Psoas muscle (tissue), 8 donors: ENCODE measurements around the gene PPM1H. TPM values are rescaled to one million over a fixed set of nuclear protein-coding genes. Genes with fewer than 3 reads are reported as not detected.

Source experiments
- ATAC-seq, 4 donors: fragments of 200-7000 bp; cut with Tn5 transposase; one replicate each; pipeline ENCODE4 v1.9.1; 2020; ENCODE audit warnings: moderate library complexity in 3 of 4, mild to moderate bottlenecking in 2 of 4
- DNase-seq, 2 donors: peaks; one replicate each; pipeline ENCODE4 v3.0.0-alpha.2; 2020
- H3K27ac ChIP-seq: fragments of 200-600 bp; one replicate; pipeline ENCODE4 v1.8.0; 2022
- H3K27me3 ChIP-seq, 3 donors: fragments of 200-600 bp in 1 of 3; one replicate each; pipeline versions ENCODE4 v1.6.1 to v1.8.0; 2013 to 2022; ENCODE audit warnings: low read length in 2 of 3, mild to moderate bottlenecking in 2 of 3, moderate library complexity in 1 of 3; ENCODE audit not compliant: insufficient read depth in 3 of 3
- H3K36me3 ChIP-seq, 2 donors: fragments of 200-600 bp in 1 of 2; one replicate each; pipeline versions ENCODE4 v1.6.1 to v1.8.0; 2013 to 2022; ENCODE audit warnings: low read depth in 1 of 2, mild to moderate bottlenecking in 1 of 2, moderate library complexity in 1 of 2; ENCODE audit not compliant: insufficient read depth in 1 of 2
- H3K4me1 ChIP-seq: fragments of 200-600 bp; one replicate; pipeline ENCODE4 v1.8.0; 2022
- H3K4me3 ChIP-seq: fragments of 200-600 bp; one replicate; pipeline ENCODE4 v1.8.0; 2022; ENCODE audit warnings: mild to moderate bottlenecking
- H3K9me3 ChIP-seq: fragments of 200-600 bp; one replicate; pipeline ENCODE4 v1.8.0; 2022
- WGBS, 3 donors: extraction: QIAGEN DNeasy Blood & Tissue Kit; methylation state at CpG; one replicate each; pipeline versions ENCODE4 v1.1.6 to v1.1.7; 2013; 5-methylcytosine and 5-hydroxymethylcytosine counted together
- intact Hi-C, 2 donors: fragments of 100-400 bp; cut with DNase I; formaldehyde crosslinking; loops; one replicate each; pipeline versions ENCODE4 v1.11.0 to v1.14.2; 2022
- polyA plus RNA-seq, 3 donors: library from polyadenylated mRNA; stranded (reverse); fragments of 200-250 nt; gene quantifications; one replicate each; pipeline ENCODE4 v1.2.3, GENCODE V29; 2013
- total RNA-seq, 4 donors: library from RNA; stranded (reverse); fragmentation: NEBNext Ultra II Directional in 2 of 4; extraction: Animal tissue kit (Norgen Biotek cat#: 25700) in 2 of 4; gene quantifications; one replicate each; pipeline versions ENCODE4 v1.2.1 to v1.2.4, GENCODE V29; 2021 to 2023
- TF ChIP-seq, protein P1 (sequence below): fragments of 200-600 bp; IDR thresholded peaks from one replicate; pipeline ENCODE4 v1.8.0; 2022; ENCODE audit warnings: antibody characterized with exemption
- donor health status: healthy with polysubstance abuse.
- donor health status: DM: no; HTN: no; CAD: no; lungs with moderate emphysema.
- donor health status: Bipolar disorder and iron deficiency.
- donor health status: healthy.
- donor health status: DM: yes; HTN: yes; CAD: no.
- donor health status: DM: no; HTN: no; CAD: no.
- donor health status: DM: no; HTN: no; CAD: no.
- donor health status: DM: yes; HTN: yes; CAD: no.

PPM1H gene
- total and polyA plus RNA-seq, 7 donors, result 0.65 to 4.3 (median 1.8) TPM

DNA sequence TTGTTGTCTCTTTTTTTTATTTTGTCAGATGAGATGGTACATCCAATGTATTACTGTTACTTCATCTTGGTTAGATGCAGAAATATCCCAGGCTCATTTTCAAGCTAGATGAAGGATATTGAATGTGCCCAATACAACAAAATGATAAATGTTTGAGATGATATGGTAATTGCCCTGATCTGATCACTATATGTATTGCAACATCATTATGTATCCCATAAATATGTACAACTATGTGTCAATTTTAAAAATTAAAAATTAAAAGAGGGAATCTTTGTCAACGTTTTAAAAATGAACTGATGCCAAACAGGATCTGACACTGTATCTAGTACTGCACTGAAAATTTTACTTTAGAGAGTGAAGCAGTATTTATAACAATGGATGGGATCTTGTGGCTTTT, 78.5 kb downstream of the PPM1H start:
- intact Hi-C loops, result no loop called here
- 51 to 62% (median 60%) methylated on average over 1 of the region's 1 CpG for WGBS, 3 donors

DNA sequence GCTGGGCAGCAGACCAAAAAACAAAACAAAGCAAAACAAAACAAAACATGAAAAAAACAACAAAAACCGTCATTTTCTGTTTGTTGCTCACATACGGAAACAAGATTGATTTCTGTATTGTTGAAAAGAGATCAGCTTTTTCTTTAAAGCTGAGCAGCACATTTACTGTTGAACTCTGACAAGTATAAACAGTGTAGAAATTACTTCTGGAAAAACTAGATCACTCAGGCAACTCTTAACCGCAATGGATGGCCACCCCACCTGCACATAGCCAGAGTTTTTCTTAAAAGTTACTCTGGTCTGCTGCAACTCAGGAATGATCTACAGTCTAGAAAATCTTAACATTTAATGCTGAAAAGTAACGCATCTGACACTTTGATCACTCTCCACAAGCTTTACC, 80.9 kb downstream of the PPM1H start:
- no peak for DNase-seq
- Histone ChIP-seq H3K27ac (no peak overlapping the region), H3K27me3 (no peaks in the 10 kb centered on the region), H3K4me3 (no peak overlapping the region), H3K9me3 (no peaks in the 10 kb centered on the region), H3K36me3 (no peaks in the 10 kb centered on the region), H3K4me1 (no peaks in the 10 kb centered on the region)
- TF ChIP-seq, protein P1, sequence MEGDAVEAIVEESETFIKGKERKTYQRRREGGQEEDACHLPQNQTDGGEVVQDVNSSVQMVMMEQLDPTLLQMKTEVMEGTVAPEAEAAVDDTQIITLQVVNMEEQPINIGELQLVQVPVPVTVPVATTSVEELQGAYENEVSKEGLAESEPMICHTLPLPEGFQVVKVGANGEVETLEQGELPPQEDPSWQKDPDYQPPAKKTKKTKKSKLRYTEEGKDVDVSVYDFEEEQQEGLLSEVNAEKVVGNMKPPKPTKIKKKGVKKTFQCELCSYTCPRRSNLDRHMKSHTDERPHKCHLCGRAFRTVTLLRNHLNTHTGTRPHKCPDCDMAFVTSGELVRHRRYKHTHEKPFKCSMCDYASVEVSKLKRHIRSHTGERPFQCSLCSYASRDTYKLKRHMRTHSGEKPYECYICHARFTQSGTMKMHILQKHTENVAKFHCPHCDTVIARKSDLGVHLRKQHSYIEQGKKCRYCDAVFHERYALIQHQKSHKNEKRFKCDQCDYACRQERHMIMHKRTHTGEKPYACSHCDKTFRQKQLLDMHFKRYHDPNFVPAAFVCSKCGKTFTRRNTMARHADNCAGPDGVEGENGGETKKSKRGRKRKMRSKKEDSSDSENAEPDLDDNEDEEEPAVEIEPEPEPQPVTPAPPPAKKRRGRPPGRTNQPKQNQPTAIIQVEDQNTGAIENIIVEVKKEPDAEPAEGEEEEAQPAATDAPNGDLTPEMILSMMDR, result no peak
- ATAC-seq, result no peak
- intact Hi-C loops, result no loop called here
- 66 to 73% (median 67%) methylated on average over 4 of the region's 4 CpGs for WGBS, 3 donors

More for the DNA sequence above, 78.5 kb downstream of the PPM1H start:
- Histone ChIP-seq H3K27me3 (no peaks in the 10 kb centered on the region), H3K4me3 (no peak overlapping the region), H3K4me1 (no peaks in the 10 kb centered on the region), H3K36me3 (no peaks in the 10 kb centered on the region), H3K9me3 (no peaks in the 10 kb centered on the region), H3K27ac (no peak overlapping the region)
- ATAC-seq (no peak), DNase-seq (no peak)
- TF ChIP-seq, protein P1, result no peak

DNA sequence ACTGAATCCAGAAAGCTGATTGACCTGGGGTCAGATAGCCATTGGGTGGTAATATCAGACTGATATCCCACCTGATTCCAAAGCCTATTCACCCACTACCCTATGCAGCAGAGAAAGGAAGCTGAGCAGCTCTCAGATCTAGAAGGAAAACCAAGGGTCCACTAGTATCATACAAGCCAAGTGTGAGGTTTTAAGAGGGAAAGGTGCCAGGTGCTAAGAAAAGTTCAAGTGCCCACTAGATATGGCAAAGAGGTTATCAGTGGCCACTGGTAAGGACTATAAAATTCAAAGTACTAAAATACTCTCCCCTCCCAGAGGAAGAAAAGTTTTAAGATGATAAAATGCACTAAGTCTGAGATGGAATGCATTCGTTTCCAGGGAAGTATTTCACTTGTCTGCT, 85.6 kb downstream of the PPM1H start:
- DNase-seq (no peak), ATAC-seq (no peak)
- H3K36me3 ChIP-seq, result no peaks in the 10 kb centered on the region
- H3K4me3 ChIP-seq, result no peak overlapping the region
- H3K4me1 ChIP-seq, result peaks cover 5% of the 10 kb centered on the region
- 38 to 52% (median 48%) methylated on average over 1 of the region's 1 CpG for WGBS, 3 donors
- TF ChIP-seq, protein P1, result no peak
- H3K27me3 ChIP-seq, result no peaks in the 10 kb centered on the region
- intact Hi-C loops, result loop anchor here in 1 of 2 donors (5.0 kb wide), 1 partner anchor 83 kb away; no protein-coding TSS in a partner anchor
- no peaks in the 10 kb centered on the region for H3K9me3 ChIP-seq
- no peak overlapping the region for H3K27ac ChIP-seq

DNA sequence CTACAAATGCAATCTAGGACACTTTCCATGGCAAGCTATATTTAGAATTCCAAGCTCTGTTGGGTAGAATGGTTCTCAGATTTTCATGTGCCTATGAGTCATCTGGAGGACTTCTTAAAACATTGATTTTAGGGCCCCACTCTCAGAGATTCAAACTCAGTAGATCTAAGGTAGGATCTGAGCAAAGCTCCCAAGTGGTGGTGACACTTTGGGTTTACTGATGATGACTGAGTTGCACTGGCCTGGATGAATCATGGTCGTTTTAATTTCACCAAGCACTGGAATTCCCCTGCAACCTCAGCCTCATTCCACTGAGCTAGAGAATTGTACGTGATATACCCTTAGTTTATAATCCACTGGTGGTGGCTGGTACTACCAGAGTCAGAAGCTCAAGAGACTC, 86.5 kb downstream of the PPM1H start:
- no peaks in the 10 kb centered on the region for H3K27me3 ChIP-seq
- H3K9me3 ChIP-seq, result no peaks in the 10 kb centered on the region
- peaks cover 5% of the 10 kb centered on the region for H3K4me1 ChIP-seq
- no peaks in the 10 kb centered on the region for H3K36me3 ChIP-seq
- intact Hi-C loops, result loop anchor here in 1 of 2 donors (5.0 kb wide), 1 partner anchor 84 kb away; no protein-coding TSS in a partner anchor
- H3K27ac ChIP-seq, result peak overlapping the region; percentile 49
- 29 to 74% (median 30%) methylated on average over 2 of the region's 2 CpGs for WGBS, 3 donors
- ATAC-seq (peak; percentile 64 to 95 (median 84)), DNase-seq (no peak)
- TF ChIP-seq, protein P1, result no peak
- no peak overlapping the region for H3K4me3 ChIP-seq

DNA sequence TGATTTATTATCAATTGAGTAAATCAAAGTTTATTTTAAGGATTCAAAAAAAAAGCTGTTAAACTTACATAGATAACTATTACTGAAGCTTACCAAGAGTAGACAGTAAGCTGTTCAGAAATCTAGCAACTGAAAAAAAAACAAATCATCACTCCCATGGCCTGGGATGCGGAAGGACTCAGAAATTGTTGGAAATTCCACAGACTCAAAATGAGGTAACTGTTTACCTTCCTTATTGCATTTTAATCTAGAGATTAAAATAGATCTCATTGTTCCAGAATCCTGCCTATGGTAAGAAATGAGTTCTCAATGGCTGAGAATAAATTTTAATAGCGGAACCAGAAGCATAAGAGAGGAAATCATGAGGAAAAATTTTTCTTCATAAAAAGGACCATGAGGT, 87.2 kb downstream of the PPM1H start:
- no peak overlapping the region for H3K27ac ChIP-seq
- no peaks in the 10 kb centered on the region for H3K9me3 ChIP-seq
- intact Hi-C loops, result loop anchor here in 1 of 2 donors (5.0 kb wide), 1 partner anchor 85 kb away; no protein-coding TSS in a partner anchor
- H3K36me3 ChIP-seq, result no peaks in the 10 kb centered on the region
- 76 to 88% (median 86%) methylated on average over 2 of the region's 2 CpGs for WGBS, 3 donors
- TF ChIP-seq, protein P1, result no peak
- peaks cover 5% of the 10 kb centered on the region for H3K4me1 ChIP-seq
- no peak for ATAC-seq
- no peaks in the 10 kb centered on the region for H3K27me3 ChIP-seq
- no peak for DNase-seq
- no peak overlapping the region for H3K4me3 ChIP-seq
